NCI-H524 (cell line): Measurements from ENCODE around the gene ABHD12.

Experiments
- DNase-seq, 2 experiments: peaks; one replicate each; lab custom pipeline; 2025; lab: John Stamatoyannopoulos, UW

The ABHD12 gene

DNA sequence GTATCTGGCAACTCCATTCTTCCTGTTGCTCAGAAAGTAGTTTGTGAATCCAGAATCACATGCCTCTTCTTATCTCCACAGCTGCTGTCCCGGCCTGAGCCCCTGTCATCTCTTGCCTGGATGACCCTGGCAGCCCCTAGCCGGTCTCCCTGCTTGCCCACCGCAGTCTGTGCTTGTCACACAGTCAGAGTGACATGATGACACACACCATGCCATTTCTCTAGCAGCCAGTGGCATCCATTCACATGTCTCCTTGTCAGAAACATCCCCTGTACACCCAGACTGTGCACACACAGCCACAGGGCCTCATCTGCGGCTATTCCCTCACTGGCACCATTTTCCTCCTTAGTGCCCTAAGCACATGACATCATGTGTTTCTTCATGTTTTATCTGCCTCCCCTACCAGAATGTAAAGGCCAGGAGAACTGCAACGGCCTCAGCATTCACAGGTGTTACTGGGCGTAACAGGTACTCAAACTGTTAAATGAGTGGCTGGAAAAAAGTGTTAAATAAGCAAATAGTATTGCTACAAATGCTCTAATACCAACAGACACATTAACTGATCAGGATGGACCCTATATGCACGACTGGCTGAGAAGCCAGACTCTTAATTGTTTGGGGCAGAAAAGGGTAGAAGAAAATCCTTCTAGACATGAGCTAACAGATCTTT lies 9.6 kb downstream of the ABHD12 start:
- DNase-seq: no peak

GRCh38 chr20:25378884-25379733 lies 11.5 kb downstream of the ABHD12 start:
- no peak for DNase-seq

DNA sequence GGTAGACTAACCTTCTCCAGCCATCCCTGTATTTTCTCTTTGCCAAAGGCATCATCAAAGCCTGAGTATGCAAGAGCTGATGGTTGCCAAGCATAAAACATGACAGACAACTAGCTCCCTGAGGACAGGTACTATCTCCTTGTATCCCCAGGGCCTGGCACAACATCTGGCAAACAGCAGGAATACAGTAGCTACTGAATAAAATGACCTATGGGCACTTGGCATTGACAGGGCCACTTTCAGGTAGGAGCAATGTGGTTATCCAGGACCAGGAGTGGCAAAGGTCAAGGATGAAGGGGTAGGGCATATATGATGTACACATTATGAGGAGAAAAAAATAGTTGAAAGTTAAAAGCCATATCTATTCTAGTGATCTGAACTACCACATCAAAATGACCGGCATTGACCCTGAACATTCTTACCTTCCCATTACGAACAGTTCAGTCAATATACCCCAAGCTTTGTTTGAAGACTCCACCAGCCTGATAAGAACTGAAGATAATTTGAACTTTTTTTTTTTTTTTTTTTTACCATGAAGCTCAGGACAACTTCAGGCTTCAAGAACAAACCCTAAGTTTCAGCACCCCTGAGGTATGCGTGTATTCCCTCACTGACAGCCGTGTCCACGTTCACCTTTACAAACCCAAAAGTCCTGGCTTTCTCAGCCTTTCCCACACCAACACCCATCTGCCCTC lies 12.3 kb downstream of the ABHD12 start:
- no peak for DNase-seq

DNA sequence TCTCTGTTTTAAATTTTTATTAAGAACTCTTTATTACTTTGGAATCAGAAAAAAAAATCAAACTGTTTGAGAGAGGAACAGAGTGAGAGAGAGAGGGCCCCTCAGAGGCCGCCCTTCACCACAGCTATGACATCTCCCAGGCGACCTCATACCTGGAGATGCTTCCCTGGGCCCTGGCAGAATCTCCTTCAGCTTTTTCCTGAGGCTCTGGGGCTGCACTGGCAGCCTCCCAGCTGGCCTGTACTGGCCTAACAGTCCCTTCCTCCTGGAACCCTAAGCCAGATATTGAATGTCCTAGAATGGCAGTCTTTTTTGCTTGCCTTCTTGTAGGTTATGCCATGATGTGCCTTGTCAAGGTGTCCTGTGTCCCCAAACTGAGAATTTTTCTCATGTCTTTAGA lies 13.7 kb downstream of the ABHD12 start:
- DNase-seq: no peak

GRCh38 chr20:25376236-25376635 lies 14.4 kb downstream of the ABHD12 start:
- no peak for DNase-seq

- DNase-seq: no peak
Observed at GRCh38 chr20:25374842-25375241, 15.8 kb downstream of the ABHD12 start.

- no peak for DNase-seq
Observed at GRCh38 chr20:25372584-25373336, 17.9 kb downstream of the ABHD12 start.

DNA sequence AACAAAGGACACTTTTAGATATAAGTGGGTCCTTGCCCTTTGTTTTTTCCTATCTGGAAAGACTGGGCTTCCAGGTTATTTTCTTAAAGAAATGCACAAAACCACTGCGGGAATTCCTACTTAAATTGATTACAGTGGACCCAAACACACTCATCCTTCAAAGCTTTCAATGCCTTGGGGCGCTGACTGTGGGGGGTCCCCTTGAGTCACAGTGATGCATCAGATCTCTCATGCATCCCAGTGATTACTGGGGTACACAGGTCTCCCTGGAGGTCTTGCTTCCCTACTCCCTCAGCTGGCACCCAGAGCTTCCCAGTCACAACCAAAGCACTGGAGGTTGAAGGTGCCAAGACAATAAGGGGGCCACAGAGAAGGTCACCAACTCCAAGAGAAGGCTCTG lies 20.7 kb downstream of the ABHD12 start:
- no peak for DNase-seq

GRCh38 chr20:25369529-25369928 lies 21.1 kb downstream of the ABHD12 start:
- DNase-seq: no peak

DNA sequence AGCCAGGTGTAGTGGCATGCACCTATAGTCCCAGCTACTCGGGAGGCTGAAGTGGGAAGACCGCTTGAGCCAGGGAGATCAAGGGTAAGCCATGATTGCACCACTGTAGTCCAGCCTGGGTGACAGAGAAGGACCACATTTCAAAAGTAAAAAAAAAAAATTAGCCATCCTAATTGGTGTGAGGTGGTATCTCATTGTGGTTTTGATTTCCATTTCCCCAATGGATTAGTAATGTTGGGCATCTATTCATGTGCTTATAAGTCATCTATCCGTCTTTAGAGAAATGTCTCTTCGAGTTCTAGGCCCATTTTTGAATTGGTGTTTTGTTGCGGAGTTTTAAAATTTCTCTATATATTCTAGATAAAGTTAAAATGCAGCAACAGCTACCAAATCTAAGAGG lies 21.7 kb downstream of the ABHD12 start:
- DNase-seq: no peak

- DNase-seq: no peak
Observed at GRCh38 chr20:25368526-25368925, 22.1 kb downstream of the ABHD12 start.

GRCh38 chr20:25364879-25365699 lies 25.5 kb downstream of the ABHD12 start:
- no peak for DNase-seq

GRCh38 chr20:25364180-25364788 lies 26.4 kb downstream of the ABHD12 start:
- no peak for DNase-seq

- DNase-seq: no peak
Observed at GRCh38 chr20:25361287-25361683, 29.4 kb downstream of the ABHD12 start.

GRCh38 chr20:25360631-25361286 lies 29.9 kb downstream of the ABHD12 start:
- no peak for DNase-seq

DNA sequence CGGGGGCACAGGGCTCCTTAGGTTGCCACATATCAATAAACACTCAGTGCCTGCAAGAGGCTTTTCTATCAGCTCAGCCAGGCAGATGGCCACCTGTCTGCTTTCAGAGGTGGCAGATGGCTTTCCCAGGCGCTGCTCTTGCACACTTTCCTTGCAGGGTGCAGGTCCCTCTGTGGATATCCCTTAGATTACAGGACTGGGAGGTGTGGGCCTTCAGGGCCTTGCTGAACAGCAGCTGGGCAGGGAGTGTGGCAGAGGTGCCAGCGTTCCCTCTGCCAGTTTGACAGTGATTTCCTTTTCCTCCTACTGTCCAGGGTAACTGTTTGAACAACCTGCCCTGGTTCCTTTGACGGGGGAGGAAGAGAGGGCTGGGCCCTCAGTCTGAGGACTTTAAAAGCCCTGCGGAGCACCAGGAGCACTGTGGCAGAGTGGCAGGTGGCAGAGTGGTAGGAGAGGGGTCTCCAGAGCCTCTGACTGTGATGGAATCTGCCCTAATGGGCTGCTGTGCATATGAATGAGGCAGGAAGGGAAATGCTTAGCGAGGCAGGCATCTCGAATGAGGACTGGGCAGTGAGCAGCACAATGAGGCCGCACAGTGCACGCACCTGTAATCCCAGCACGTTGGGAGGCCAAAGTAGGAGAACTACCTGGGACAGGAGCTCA lies 34.2 kb downstream of the ABHD12 start:
- peak; percentile 94 to 98 for DNase-seq

- DNase-seq: no peak
Observed at GRCh38 chr20:25355866-25356265, 34.8 kb downstream of the ABHD12 start.

GRCh38 chr20:25355011-25355595 lies 35.5 kb downstream of the ABHD12 start:
- no peak for DNase-seq
